GM12878 (cell line): ENCODE measurements around the gene RBPJL. TPM values are rescaled to one million over a fixed set of nuclear protein-coding genes. Genes with fewer than 3 reads are reported as not detected.

Source experiments
- ATAC-seq: fragments of 200-7000 bp; cut with Tn5 transposase; 3 replicates; pipeline ENCODE4 v1.9.1; 2020; ENCODE audit warnings: mild to moderate bottlenecking, moderate library complexity
- BruUV-seq: library from RNA; stranded (reverse); fragments of 400-500 nt; replicated peaks from 2 replicates; lab custom pipeline; 2021; lab: Mats Ljungman, UMichigan
- CTCF ChIA-PET: fragments of 300-600 bp; sonication (Branson Sonifier 250); formaldehyde crosslinking; extraction: SDS; loops from one replicate; lab custom pipeline; 2021; ENCODE audit warnings: inconsistent platforms; lab: Yijun Ruan, JAX
- POLR2A ChIA-PET: fragments of 350-600 bp; formaldehyde crosslinking; extraction: SDS; loops from one replicate; lab custom pipeline; 2021; ENCODE audit warnings: inconsistent platforms; lab: Charles Lee
- RAD21 ChIA-PET: fragments of 300-600 bp; sonication (Branson Sonifier 250); formaldehyde crosslinking; loops from one replicate; lab custom pipeline; 2023; ENCODE audit warnings: antibody characterized with exemption; ENCODE audit not compliant: unreplicated experiment; lab: Charles Lee
- SMC1A ChIA-PET: fragments of 300-600 bp; sonication (Branson Sonifier 250); formaldehyde crosslinking; loops from one replicate; lab custom pipeline; 2023; ENCODE audit not compliant: unreplicated experiment, uncharacterized antibody; lab: Charles Lee
- DNase-seq: peaks from one replicate; pipeline ENCODE4 v3.0.0-alpha.2; 2011; ENCODE audit warnings: low read depth, low spot score
- FAIRE-seq: peaks from 3 replicates; lab custom pipeline; 2011; peaks lifted over from hg19 to GRCh38; lab: Jason Lieb, UNC
- H2AFZ ChIP-seq: 2 replicates; pipeline ENCODE4 v1.6.0; 2011; ENCODE audit warnings: low read depth, low read length, control low read depth; ENCODE audit not compliant: control insufficient read depth
- H3K27ac ChIP-seq: 2 replicates; pipeline ENCODE4 v1.5.1; 2011; ENCODE audit warnings: control low read depth; ENCODE audit not compliant: control insufficient read depth, insufficient read depth
- H3K27me3 ChIP-seq, 2 experiments: replicated peaks in 1 of 2; 2 replicates each; pipeline versions ENCODE4 v1.6.0 to v1.6.1; 2011; ENCODE audit warnings: low read length in 1 of 2; ENCODE audit not compliant: control insufficient read depth in 2 of 2, insufficient read depth in 2 of 2
- H3K36me3 ChIP-seq, 2 experiments: 2 replicates each; pipeline ENCODE4 v1.5.1; 2011; ENCODE audit warnings: low read length in 1 of 2; ENCODE audit not compliant: control insufficient read depth in 2 of 2, insufficient read depth in 2 of 2
- H3K4me1 ChIP-seq: 2 replicates; pipeline ENCODE4 v1.6.1; 2011; ENCODE audit warnings: mild to moderate bottlenecking, low read length, moderate library complexity, mixed read lengths; ENCODE audit not compliant: control insufficient read depth, insufficient read depth
- H3K4me2 ChIP-seq: 2 replicates; pipeline ENCODE4 v1.6.0; 2011; ENCODE audit warnings: control low read depth; ENCODE audit not compliant: control insufficient read depth, insufficient read depth
- H3K4me3 ChIP-seq: fragments of 200-600 bp; sonication (generic); 2 replicates; pipeline ENCODE4 v1.5.1; 2016
- H3K79me2 ChIP-seq: 2 replicates; pipeline ENCODE4 v1.6.0; 2011; ENCODE audit warnings: low read length; ENCODE audit not compliant: control insufficient read depth, insufficient read depth
- H3K9ac ChIP-seq: 2 replicates; pipeline ENCODE4 v1.8.0; 2011; ENCODE audit warnings: low read length, control low read depth, mixed read lengths; ENCODE audit not compliant: control insufficient read depth, insufficient read depth
- H3K9me3 ChIP-seq: replicated peaks from 3 replicates; pipeline ENCODE4 v1.5.1; 2011; ENCODE audit warnings: mild to moderate bottlenecking, low read length; ENCODE audit not compliant: control insufficient read depth, insufficient read depth
- H4K20me1 ChIP-seq: 2 replicates; pipeline ENCODE4 v1.6.0; 2011; ENCODE audit not compliant: control insufficient read depth, insufficient read depth
- CHD1 ChIP-seq: IDR thresholded peaks from 2 replicates; pipeline ENCODE4 v1.6.1; 2012; ENCODE audit warnings: low read depth, low read length, improper control_type of control experiment
- NFXL1 ChIP-seq: fragments of 450-650 bp; IDR thresholded peaks from 2 replicates; pipeline ENCODE4 v1.6.1; 2017; ENCODE audit warnings: antibody characterized with exemption, mild to moderate bottlenecking, borderline replicate concordance
- NR2C1 ChIP-seq: fragments of 450-650 bp; IDR thresholded peaks from 2 replicates; pipeline ENCODE4 v1.6.1; 2017; ENCODE audit warnings: antibody characterized with exemption, mild to moderate bottlenecking, moderate library complexity
- NRF1 ChIP-seq: conservative IDR thresholded peaks from 2 replicates; pipeline ENCODE4 v1.6.1; 2011; ENCODE audit warnings: mild to moderate bottlenecking, low read depth, low read length, improper control_type of control experiment
- PAX5 ChIP-seq: IDR thresholded peaks from 2 replicates; pipeline ENCODE4 v1.6.1; 2011; ENCODE audit warnings: low read depth, low read length, borderline replicate concordance
- TARDBP ChIP-seq: IDR thresholded peaks from 2 replicates; pipeline ENCODE4 v1.6.1; 2016; ENCODE audit warnings: borderline replicate concordance
- WGBS: methylation state at CpG from one replicate; pipeline ENCODE4 v1.1.6; 2016; ENCODE audit warnings: low lambda C conversion rate; ENCODE audit not compliant: insufficient replicate concordance, insufficient coverage; ENCODE audit errors: missing lambda C conversion rate; 5-methylcytosine and 5-hydroxymethylcytosine counted together
- in situ Hi-C: fragments of 300-500 bp; cut with MboI; formaldehyde crosslinking; loops from 9 replicates; pipeline ENCODE4 v1.14.3; 2018; ENCODE audit warnings: mixed read lengths
- intact Hi-C: fragments of 100-400 bp; cut with micrococcal nuclease; formaldehyde crosslinking; loops from one replicate; pipeline ENCODE4 v1.14.2; 2022; ENCODE audit not compliant: unreplicated experiment
- polyA plus RNA-seq, 11 experiments: library from polyadenylated mRNA; depleted of rRNA in 4 of 11; unstranded in 6 of 11; stranded (reverse) in 5 of 11; fragments of >200 nt; fragmentation: Nextera tagmentation in 4 of 11; fragmentation: Illumina TruSeq in 1 of 11; extraction: Ambion mirVana in 4 of 11; extraction: Trizol in 1 of 11; gene quantifications; 1 replicate in 1 of 11; 2 replicates in 10 of 11; pipeline versions ENCODE4 v1.2.1 to v1.2.3, GENCODE V29; 2011 to 2016; ENCODE audit warnings: inconsistent platforms in 2 of 11, missing spikeins in 2 of 11, low read depth in 1 of 11
- total RNA-seq, 4 experiments: library from RNA; depleted of rRNA in 3 of 4; stranded (reverse); fragments of >200 nt in 3 of 4; fragmentation: Illumina TruSeq in 1 of 4; extraction: Trizol in 1 of 4; gene quantifications; 2 replicates each; pipeline versions ENCODE4 v1.2.1 to v1.2.3, GENCODE V29; 2013 to 2021
- TF ChIP-seq, protein P1 (sequence below): IDR thresholded peaks from 2 replicates; pipeline ENCODE4 v1.6.1; 2012; ENCODE audit warnings: low read depth, low read length, improper control_type of control experiment
- TF ChIP-seq, protein P2 (sequence below), 3 experiments: IDR thresholded peaks in 2 of 3; conservative IDR thresholded peaks in 1 of 3; 2 replicates each; pipeline ENCODE4 v1.5.1; 2011; ENCODE audit warnings: low read depth in 3 of 3, low read length in 3 of 3, mild to moderate bottlenecking in 3 of 3, control low read depth in 2 of 3, moderate library complexity in 2 of 3, inconsistent platforms in 1 of 3, mixed read lengths in 1 of 3; ENCODE audit not compliant: control insufficient read depth in 2 of 3, insufficient read depth in 1 of 3; ENCODE audit errors: extremely low read depth in 1 of 3

RBPJL gene
- total and polyA plus RNA-seq, 10 of the 15 experiments (the other 5 are each of a cell fraction or from before 2014, with no cell fraction given): 0.18 TPM; not detected in 9

DNA sequence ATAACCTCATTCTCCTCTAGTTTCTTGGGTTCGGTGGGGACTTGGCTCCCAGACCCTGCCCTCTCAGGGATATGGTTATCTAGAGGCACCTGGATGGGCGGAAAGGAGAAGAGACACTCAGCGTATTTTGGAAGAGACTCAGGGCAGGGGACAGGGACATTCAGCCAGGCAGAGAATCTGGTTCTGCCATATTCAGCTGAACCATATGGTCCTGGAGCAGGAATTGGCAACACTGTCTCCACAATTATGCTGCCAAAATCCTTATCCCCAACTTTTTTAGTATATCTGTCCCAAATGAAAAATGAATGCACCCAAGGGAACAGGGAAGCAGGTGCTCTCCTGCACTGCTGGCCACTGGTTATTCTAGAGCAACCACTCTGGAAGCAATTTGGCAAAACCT is 23.8 kb downstream of the RBPJL start:
- BruUV-seq: no TSS peak

More for the DNA sequence above, 23.8 kb downstream of the RBPJL start:
- H3K4me1 ChIP-seq: no peaks in the 10 kb centered on the region
- H3K27ac ChIP-seq: no peak overlapping the region
- H3K9me3 ChIP-seq: no peaks in the 10 kb centered on the region
- TF ChIP-seq, protein P1, sequence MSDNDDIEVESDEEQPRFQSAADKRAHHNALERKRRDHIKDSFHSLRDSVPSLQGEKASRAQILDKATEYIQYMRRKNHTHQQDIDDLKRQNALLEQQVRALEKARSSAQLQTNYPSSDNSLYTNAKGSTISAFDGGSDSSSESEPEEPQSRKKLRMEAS: no peak
- TF ChIP-seq NRF1: no peak
- TF ChIP-seq, protein P2, sequence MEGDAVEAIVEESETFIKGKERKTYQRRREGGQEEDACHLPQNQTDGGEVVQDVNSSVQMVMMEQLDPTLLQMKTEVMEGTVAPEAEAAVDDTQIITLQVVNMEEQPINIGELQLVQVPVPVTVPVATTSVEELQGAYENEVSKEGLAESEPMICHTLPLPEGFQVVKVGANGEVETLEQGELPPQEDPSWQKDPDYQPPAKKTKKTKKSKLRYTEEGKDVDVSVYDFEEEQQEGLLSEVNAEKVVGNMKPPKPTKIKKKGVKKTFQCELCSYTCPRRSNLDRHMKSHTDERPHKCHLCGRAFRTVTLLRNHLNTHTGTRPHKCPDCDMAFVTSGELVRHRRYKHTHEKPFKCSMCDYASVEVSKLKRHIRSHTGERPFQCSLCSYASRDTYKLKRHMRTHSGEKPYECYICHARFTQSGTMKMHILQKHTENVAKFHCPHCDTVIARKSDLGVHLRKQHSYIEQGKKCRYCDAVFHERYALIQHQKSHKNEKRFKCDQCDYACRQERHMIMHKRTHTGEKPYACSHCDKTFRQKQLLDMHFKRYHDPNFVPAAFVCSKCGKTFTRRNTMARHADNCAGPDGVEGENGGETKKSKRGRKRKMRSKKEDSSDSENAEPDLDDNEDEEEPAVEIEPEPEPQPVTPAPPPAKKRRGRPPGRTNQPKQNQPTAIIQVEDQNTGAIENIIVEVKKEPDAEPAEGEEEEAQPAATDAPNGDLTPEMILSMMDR (IDR thresholded peaks at IDR 0.05 in 2 of 3, conservative IDR thresholded peaks at IDR 0.05 in 1 of 3; ENCODE audit: control insufficient read depth in 2 of 3, extremely low read depth in 1 of 3, insufficient read depth in 1 of 3, low read depth in 3 of 3, low read length in 3 of 3): no peak
- no peak for TF ChIP-seq TARDBP
- TF ChIP-seq NR2C1: no peak
- TF ChIP-seq CHD1: no peak
- no peak for TF ChIP-seq NFXL1
- no peak for TF ChIP-seq PAX5
- TF ChIP-seq, all 136 proteins: peak for 0
- ChIA-PET RAD21 (interaction anchor here (2.3 kb wide), 1 partner anchor 106 kb away, joined by 5 read pairs; no protein-coding TSS in a partner anchor), CTCF (interaction anchor here (1.0 to 1.6 kb wide), 2 partner anchors 12 to 106 kb away, joined by 3 read pairs; no protein-coding TSS in a partner anchor), SMC1A (no interaction called here), POLR2A (no interaction called here)
- WGBS: 51% methylated on average over 3 of the region's 3 CpGs
- no peak overlapping the region for H3K4me2 ChIP-seq
- H2AFZ ChIP-seq: no peak overlapping the region
- no peak for ATAC-seq
- H4K20me1 ChIP-seq: no peaks in the 10 kb centered on the region; the same call in 1 of the 2 replicates
- no peak overlapping the region for H3K9ac ChIP-seq
- no peak for FAIRE-seq
- DNase-seq: no peak
- H3K4me3 ChIP-seq: no peak overlapping the region
- no peaks in the 10 kb centered on the region for H3K27me3 ChIP-seq
- in situ Hi-C loops: no loop called here
- intact Hi-C loops: no loop called here
- no peaks in the 10 kb centered on the region for H3K79me2 ChIP-seq
- no peaks in the 10 kb centered on the region; a peak in 1 of 4 replicates for H3K36me3 ChIP-seq
